GM19395 (cell line): ENCODE measurements around the gene TMEM266.
"Not testable (repeated sequence)": the region's sequence is repeated elsewhere in the genome, so short reads cannot be mapped to it uniquely, and the experiment has no call there.

Experiments
- ATAC-seq: cut with Tn5 transposase; IDR thresholded peaks from one replicate; pipeline ENCODE4 v1.9.1; 2021; ENCODE audit warnings: mild to moderate bottlenecking, moderate library complexity; ENCODE audit not compliant: unreplicated experiment

The TMEM266 gene

GRCh38 chr15:76059320-76060117 is at the start of gene TMEM266:
Gene TMEM266 (plus strand): TSS chr15:76059985. CDS start chr15:76134264, 74,279 bp downstream.
- ATAC-seq = no peak

GRCh38 chr15:76010613-76011012 is 49.2 kb upstream of the TMEM266 start:
- no peak for ATAC-seq

- ATAC-seq = no peak
These were observed 47.9 kb upstream of the TMEM266 start, which contains the start of gene NRG4 for GRCh38 chr15:76011627-76012551. Gene NRG4 (minus strand): TSS chr15:76012424. CDS start chr15:76011230, 1,194 bp downstream.

DNA sequence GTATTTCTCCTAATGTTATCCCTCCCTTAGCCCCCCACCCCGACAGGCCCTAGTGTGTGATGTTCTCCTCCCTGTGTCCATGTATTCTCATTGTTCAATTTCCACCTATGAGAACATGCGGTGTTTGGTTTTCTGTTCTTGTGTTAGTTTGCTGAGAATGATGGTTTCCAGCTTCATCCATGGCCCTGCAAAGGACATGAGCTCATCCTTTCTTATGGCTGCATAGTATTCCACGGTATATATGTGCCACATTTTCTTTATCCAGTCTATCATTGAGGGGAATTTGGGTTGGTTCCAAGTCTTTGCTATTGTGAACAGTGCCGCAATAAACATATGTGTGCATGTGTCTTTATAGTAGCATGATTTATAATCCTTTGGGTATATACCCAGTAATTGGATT is 46.3 kb upstream of the TMEM266 start:
- ATAC-seq = not testable (repeated sequence)

DNA sequence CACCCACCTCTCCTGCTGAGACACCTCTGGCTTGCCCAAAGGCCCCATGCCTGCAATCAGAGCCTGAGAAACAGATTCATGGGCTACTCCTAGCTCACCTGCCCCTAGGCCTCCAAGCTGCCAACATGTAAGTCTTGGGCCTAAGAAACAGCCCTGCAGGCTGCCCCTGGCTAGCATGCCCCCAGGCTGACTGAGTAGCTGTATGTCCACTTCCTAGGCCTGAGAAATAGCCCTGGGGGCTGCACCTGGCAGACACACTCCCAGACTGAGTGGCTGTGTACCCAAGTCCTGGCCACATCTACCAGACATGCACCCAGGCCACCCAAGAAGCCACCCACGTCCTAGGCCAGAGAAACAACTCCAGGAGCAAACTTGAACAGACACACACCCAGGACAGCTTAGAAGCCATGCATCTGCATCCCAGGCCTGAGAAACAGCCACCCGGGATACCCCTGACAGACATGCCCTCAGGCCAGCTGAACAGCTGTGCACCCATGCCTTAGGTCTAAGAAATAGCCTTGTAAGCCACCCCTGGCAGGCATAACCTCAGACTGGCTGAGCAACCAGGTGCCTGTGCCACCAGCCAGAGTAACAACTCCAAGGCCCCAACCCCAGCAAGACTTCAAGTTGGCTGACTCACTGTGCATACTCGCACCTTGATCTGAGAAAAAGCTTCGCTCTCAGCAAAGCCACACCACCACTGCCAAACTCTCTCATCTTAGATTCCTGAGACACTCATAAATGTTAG is 35.6 kb upstream of the TMEM266 start:
- ATAC-seq = no peak

GRCh38 chr15:76032046-76032445 is 27.7 kb upstream of the TMEM266 start:
- ATAC-seq = no peak

DNA sequence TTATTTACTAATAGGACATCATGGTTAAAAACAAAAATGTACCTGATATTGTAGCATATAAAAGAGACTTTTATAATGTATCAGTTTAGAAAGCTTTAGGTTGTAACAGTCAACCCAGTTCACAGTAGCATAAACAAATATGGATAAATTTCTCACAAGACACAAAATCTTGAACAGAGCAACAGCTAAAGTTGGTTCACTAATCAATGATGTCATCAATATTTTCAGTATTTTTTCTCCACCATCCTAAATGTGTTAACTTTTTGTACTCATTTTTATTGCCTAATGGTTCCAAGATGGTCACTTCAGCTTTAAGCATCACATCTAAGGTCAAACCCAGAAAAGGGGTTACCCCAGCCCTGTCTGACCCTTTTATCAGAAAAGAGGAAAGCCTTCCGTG is 26.3 kb upstream of the TMEM266 start:
- no peak for ATAC-seq

- no peak for ATAC-seq
These were observed 25.7 kb upstream of the TMEM266 start for GRCh38 chr15:76034111-76034510.

- no peak for ATAC-seq
These were observed 24.2 kb upstream of the TMEM266 start for GRCh38 chr15:76035593-76035992.

GRCh38 chr15:76038512-76038911 is 21.3 kb upstream of the TMEM266 start:
- no peak for ATAC-seq

- ATAC-seq = not testable (repeated sequence)
These were observed 5.6 kb upstream of the TMEM266 start for GRCh38 chr15:76054201-76054600.

- ATAC-seq = peak; percentile 66
These were observed 2.9 kb upstream of the TMEM266 start for GRCh38 chr15:76056931-76057330.

GRCh38 chr15:76057332-76058000 is 2.3 kb upstream of the TMEM266 start:
- peak; percentile 42 for ATAC-seq

DNA sequence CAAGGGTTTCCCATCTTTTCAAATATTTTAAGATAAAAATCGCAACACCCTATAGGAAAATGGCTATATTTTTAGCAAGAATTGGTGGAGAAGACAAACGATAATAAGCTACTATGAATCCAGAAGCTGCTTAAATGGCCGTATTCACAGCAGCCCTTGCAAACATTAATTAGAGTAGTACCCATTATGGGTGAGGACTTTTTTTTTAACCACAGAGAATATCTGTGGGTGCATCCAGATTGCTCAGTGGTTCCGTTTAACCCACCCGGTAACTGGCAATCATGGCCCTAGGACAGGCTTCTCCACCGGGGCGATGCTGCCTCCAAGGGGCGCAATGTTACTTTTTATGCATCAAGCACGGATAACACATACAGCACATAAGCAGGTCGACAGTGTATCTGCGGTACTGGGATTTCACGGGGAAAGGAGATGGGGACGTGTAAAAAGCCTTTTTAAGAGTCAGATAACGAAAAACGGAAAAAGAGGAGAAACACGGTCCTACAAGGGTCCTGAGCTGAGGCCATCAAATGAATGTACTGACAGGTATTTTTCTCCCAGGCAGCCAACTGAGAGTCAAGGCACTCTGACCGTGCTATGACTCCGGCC is 968 bp upstream of the TMEM266 start:
- no peak for ATAC-seq

- no peak for ATAC-seq
These were observed 569 bp downstream of the TMEM266 start for GRCh38 chr15:76060118-76060989.

GRCh38 chr15:76061700-76062099 is 1.9 kb downstream of the TMEM266 start:
- ATAC-seq = no peak

GRCh38 chr15:76062286-76062685 is 2.5 kb downstream of the TMEM266 start:
- ATAC-seq = no peak

DNA sequence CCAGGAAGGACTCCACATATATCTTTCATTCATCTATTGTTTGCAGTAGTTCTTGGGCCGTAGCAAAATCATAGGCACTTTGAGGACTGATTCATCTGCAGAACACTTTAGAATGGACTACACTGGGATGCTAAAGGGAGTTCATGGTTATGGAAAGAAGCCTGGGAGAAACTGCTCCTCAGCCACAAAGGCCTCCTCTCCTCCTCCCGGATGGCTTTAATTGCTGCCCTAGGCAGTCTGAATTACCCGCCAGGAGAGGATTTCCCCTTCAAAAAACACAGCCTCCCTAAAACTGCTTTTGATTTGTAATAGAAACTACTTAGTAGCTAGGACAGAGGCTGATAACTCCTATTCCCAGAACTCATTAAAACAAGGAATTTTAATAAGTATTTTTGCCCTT is 4.6 kb downstream of the TMEM266 start:
- no peak for ATAC-seq

DNA sequence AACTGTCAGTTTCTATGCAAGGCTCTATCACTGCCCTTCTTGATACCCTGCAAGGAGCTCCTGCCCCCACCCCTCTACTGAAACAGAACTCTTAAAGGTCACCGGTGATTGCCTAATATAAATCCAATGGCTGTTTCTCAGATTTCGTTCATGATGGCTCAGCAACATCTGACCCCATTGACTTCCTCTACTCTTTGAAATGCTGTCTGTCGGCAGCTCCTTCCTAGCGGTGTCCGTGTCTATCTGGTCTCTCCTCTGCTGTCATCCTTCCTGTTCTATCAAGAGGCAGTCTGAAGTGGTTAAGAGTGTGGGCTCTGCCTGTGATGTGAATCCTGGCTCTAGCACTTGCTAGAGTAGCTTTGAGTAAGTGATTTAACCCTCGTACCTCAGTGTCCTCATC is 5.5 kb downstream of the TMEM266 start:
- ATAC-seq = no peak
